Measurements from ENCODE around the gene NUP210. TPM values are rescaled to one million over a fixed set of nuclear protein-coding genes. Genes with fewer than 3 reads are reported as not detected.

NUP210 gene
- total and polyA plus RNA-seq, 2 donors (not counting 3 experiments of a cell fraction or from before 2014, with no cell fraction given) = 0.14 to 0.84 TPM

GRCh38 chr3:13375464-13375863 lies 44.7 kb downstream of the NUP210 start:
- no peak overlapping the region for H3K27ac ChIP-seq (ENCODE audit: insufficient read depth, low read depth, low read length)
- intact Hi-C loops (cut with micrococcal nuclease) (no loop called here), dilution Hi-C loops (cut with MboI; ENCODE audit: extremely low pct_ligation_motif_present, low sequenced_read_pairs) (no loop called here)
- no peak for FAIRE-seq
- no peak for TF ChIP-seq CTCF (IDR thresholded peaks at IDR 0.05; ENCODE audit: extremely low read depth in 1 of 2, insufficient read depth in 1 of 2, low read depth in 1 of 2, low read length in 2 of 2)
- no peak for TF ChIP-seq POLR2A (IDR thresholded peaks at IDR 0.05; ENCODE audit: low read depth, low read length)
- TF ChIP-seq FOS (IDR thresholded peaks at IDR 0.05; ENCODE audit: borderline replicate concordance, insufficient read depth, low read length) = no peak
- TF ChIP-seq EZH2 (IDR thresholded peaks at IDR 0.05; ENCODE audit: borderline replicate concordance, low read depth, low read length, severe bottlenecking) = no peak
- no peak for TF ChIP-seq MYC (IDR thresholded peaks at IDR 0.05; ENCODE audit: low read depth, low read length)
- TF ChIP-seq MAX (IDR thresholded peaks at IDR 0.05; ENCODE audit: insufficient read depth, insufficient read length) = no peak
- no peak for TF ChIP-seq GATA2 (IDR thresholded peaks at IDR 0.05; ENCODE audit: insufficient read depth, insufficient read length, low read depth, low read length)
- TF ChIP-seq POLR2AphosphoS5 (IDR thresholded peaks at IDR 0.05; ENCODE audit: insufficient read depth, low read depth, low read length) = no peak
- no peak for TF ChIP-seq JUN (IDR thresholded peaks at IDR 0.05; ENCODE audit: borderline replicate concordance, insufficient read depth, insufficient read length, low read depth)
- H3K4me2 ChIP-seq (ENCODE audit: insufficient read depth, low read length) = no peak overlapping the region
- no peaks in the 10 kb centered on the region for H3K36me3 ChIP-seq (ENCODE audit: control insufficient read depth in 2 of 2, extremely low read depth in 1 of 2, insufficient read depth in 2 of 2, low read length in 2 of 2)
- no peaks in the 10 kb centered on the region for H3K4me1 ChIP-seq (ENCODE audit: control insufficient read depth, extremely low read depth, insufficient read depth, low read length)
- no peak overlapping the region for H3K9ac ChIP-seq (replicated peaks; ENCODE audit: extremely low read depth, insufficient read depth, low read length)
- DNase-seq (ENCODE audit: low read depth, low spot score) = no peak
- no peak overlapping the region for H3K4me3 ChIP-seq (replicated peaks in 1 of 3; ENCODE audit: insufficient read depth in 1 of 3, low read depth in 1 of 3, low read length in 3 of 3)
- no peak overlapping the region for H2AFZ ChIP-seq (ENCODE audit: low read depth, low read length)
- H3K79me2 ChIP-seq (ENCODE audit: control insufficient read depth, insufficient read depth, low read length) = no peaks in the 10 kb centered on the region
- ChIA-PET CTCF (no interaction called here), POLR2A (no interaction called here)
- no peaks in the 10 kb centered on the region for H3K27me3 ChIP-seq (ENCODE audit: control insufficient read depth in 2 of 2, insufficient read depth in 2 of 2, low read length in 2 of 2)
- BruUV-seq (replicated peaks) = no TSS peak
- H3K9me1 ChIP-seq (replicated peaks; ENCODE audit: control insufficient read depth, extremely low read depth, insufficient read depth, low read length) = no peaks in the 10 kb centered on the region
- H3K9me3 ChIP-seq (replicated peaks; ENCODE audit: control insufficient read depth, insufficient read depth, low read length) = no peaks in the 10 kb centered on the region
- H4K20me1 ChIP-seq (replicated peaks; ENCODE audit: control insufficient read depth, extremely low read depth, insufficient read depth, low read length) = no peaks in the 10 kb centered on the region

Data from endothelial cell of umbilical vein (primary cell).